ENCODE data around the gene GSPT1.
A peak's percentile ranks its signal among the peaks of the same experiment; 100 is the strongest.

DNA sequence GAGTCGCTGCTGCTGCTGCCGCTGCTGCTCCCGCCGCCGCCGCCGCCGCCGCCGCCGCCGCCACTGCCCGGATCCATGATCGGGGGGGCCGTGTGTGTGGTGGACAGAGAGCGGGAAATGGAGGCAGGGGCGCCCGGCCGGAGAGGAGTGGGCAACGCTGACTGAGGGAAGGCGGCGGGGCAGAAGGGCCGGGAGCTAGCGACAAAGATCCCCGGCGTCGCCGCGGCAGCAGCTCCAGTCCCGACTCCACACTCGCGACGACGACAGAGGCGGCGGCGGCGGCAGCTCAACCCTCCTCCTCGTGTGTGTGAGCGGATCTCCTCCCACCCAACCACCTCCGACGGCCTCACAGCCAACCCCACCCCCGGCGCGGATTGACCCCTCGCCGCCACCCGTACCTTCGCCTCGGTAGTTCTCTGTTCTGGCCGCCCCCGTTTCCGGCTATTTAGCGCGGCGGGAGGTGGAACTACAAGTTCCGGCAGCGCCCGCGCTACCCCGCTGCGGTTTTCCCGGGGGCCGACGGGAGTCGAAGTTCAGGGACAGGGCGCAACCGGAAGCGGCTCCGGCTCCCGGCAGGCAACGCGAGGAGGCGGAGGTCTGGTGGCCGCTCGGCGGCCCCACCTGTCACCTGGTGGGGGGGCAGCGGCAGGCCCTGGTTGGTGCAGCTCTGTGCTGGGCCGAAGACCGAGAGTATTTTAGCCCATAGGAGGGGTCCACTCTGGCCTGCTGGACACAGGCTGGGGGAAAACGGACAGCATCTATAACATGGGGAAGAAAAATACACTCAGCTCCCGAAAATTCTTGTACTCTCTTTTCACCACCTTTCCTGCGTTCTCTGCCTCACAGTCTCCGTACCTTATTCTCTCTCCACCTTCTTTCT lies at the start of gene GSPT1:
- TF ChIP-seq POLR2AphosphoS5 (IDR thresholded peaks at IDR 0.05) (peak; percentile 91 to 97 (median 94)), EP300 (IDR thresholded peaks at IDR 0.05) (peak in 2 of 4 donors; percentile 53 to 79)
- TF ChIP-seq, protein P1, sequence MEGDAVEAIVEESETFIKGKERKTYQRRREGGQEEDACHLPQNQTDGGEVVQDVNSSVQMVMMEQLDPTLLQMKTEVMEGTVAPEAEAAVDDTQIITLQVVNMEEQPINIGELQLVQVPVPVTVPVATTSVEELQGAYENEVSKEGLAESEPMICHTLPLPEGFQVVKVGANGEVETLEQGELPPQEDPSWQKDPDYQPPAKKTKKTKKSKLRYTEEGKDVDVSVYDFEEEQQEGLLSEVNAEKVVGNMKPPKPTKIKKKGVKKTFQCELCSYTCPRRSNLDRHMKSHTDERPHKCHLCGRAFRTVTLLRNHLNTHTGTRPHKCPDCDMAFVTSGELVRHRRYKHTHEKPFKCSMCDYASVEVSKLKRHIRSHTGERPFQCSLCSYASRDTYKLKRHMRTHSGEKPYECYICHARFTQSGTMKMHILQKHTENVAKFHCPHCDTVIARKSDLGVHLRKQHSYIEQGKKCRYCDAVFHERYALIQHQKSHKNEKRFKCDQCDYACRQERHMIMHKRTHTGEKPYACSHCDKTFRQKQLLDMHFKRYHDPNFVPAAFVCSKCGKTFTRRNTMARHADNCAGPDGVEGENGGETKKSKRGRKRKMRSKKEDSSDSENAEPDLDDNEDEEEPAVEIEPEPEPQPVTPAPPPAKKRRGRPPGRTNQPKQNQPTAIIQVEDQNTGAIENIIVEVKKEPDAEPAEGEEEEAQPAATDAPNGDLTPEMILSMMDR (IDR thresholded peaks at IDR 0.05) = peak in 2 of 4 experiments; percentile 15 to 35

Data from sigmoid colon (tissue), 4 donors.